ENCODE measurements around the gene SLC25A26. TPM values are rescaled to one million over a fixed set of nuclear protein-coding genes. Genes with fewer than 3 reads are reported as not detected.

Gene SLC25A26
- total and polyA plus RNA-seq, 2 donors (not counting 1 experiment from before 2014, with no cell fraction given): 14.2 to 29.0 TPM

- TF ChIP-seq CTCF (conservative IDR thresholded peaks at IDR 0.05 in 1 of 2, IDR thresholded peaks at IDR 0.05 in 1 of 2; ENCODE audit: low read depth in 1 of 2, low read length in 2 of 2): peak in 1 of 2 donors; percentile 3
- no peak for TF ChIP-seq EZH2 (IDR thresholded peaks at IDR 0.05; ENCODE audit: low read length, missing control alignments)
- DNase-seq (ENCODE audit: low read depth in 2 of 2): peak; percentile 74 to 87
- Histone ChIP-seq H3K4me1 (ENCODE audit: control insufficient read depth, extremely low read depth, insufficient read depth, low read length) (peaks cover 12% of the 10 kb centered on the region), H3K4me2 (ENCODE audit: extremely low read depth, insufficient read depth, low read length) (no peak overlapping the region), H3K9ac (ENCODE audit: insufficient read depth, low read length) (no peak overlapping the region), H3K9me3 (ENCODE audit: control insufficient read depth, insufficient read depth, low read depth, low read length) (no peaks in the 10 kb centered on the region), H3K36me3 (ENCODE audit: control insufficient read depth, insufficient read depth, low read length) (no peaks in the 10 kb centered on the region), H4K20me1 (ENCODE audit: control insufficient read depth, extremely low read depth, insufficient read depth, low read length) (no peaks in the 10 kb centered on the region), H3K79me2 (ENCODE audit: control insufficient read depth, insufficient read depth, low read length) (peaks cover 8% of the 10 kb centered on the region), H3K4me3 (replicated peaks in 1 of 4; ENCODE audit: control extremely low read depth in 1 of 4, insufficient read depth in 1 of 4, low read depth in 3 of 4, low read length in 4 of 4) (no peak overlapping the region), H3K27me3 (ENCODE audit: control insufficient read depth, insufficient read depth, low read length) (no peaks in the 10 kb centered on the region), H2AFZ (ENCODE audit: low read length) (no peak overlapping the region), H3K27ac (ENCODE audit: insufficient read depth, low read length) (peak overlapping the region; percentile 26)
These were observed 203.0 kb downstream of the SLC25A26 start for GRCh38 chr3:66423791-66424190.

- Histone ChIP-seq H3K27ac (ENCODE audit: insufficient read depth, low read length) (peak overlapping the region; percentile 13), H3K36me3 (ENCODE audit: control insufficient read depth, insufficient read depth, low read length) (no peaks in the 10 kb centered on the region), H3K9me3 (ENCODE audit: control insufficient read depth, insufficient read depth, low read depth, low read length) (no peaks in the 10 kb centered on the region), H3K79me2 (ENCODE audit: control insufficient read depth, insufficient read depth, low read length) (peaks cover 8% of the 10 kb centered on the region), H4K20me1 (ENCODE audit: control insufficient read depth, extremely low read depth, insufficient read depth, low read length) (no peaks in the 10 kb centered on the region), H3K4me3 (replicated peaks in 1 of 4; ENCODE audit: control extremely low read depth in 1 of 4, insufficient read depth in 1 of 4, low read depth in 3 of 4, low read length in 4 of 4) (no peak overlapping the region), H3K27me3 (ENCODE audit: control insufficient read depth, insufficient read depth, low read length) (no peaks in the 10 kb centered on the region), H3K4me2 (ENCODE audit: extremely low read depth, insufficient read depth, low read length) (peak overlapping the region; percentile 46), H3K9ac (ENCODE audit: insufficient read depth, low read length) (no peak overlapping the region), H2AFZ (ENCODE audit: low read length) (no peak overlapping the region), H3K4me1 (ENCODE audit: control insufficient read depth, extremely low read depth, insufficient read depth, low read length) (peaks cover 20% of the 10 kb centered on the region)
- TF ChIP-seq EZH2 (IDR thresholded peaks at IDR 0.05; ENCODE audit: low read length, missing control alignments) (no peak), CTCF (conservative IDR thresholded peaks at IDR 0.05 in 1 of 2, IDR thresholded peaks at IDR 0.05 in 1 of 2; ENCODE audit: low read depth in 1 of 2, low read length in 2 of 2) (no peak)
- DNase-seq (ENCODE audit: low read depth in 2 of 2): peak in 1 of 2 donors; percentile 72
These were observed 204.2 kb downstream of the SLC25A26 start for GRCh38 chr3:66425032-66425431.

- TF ChIP-seq CTCF (conservative IDR thresholded peaks at IDR 0.05 in 1 of 2, IDR thresholded peaks at IDR 0.05 in 1 of 2; ENCODE audit: low read depth in 1 of 2, low read length in 2 of 2) (no peak), EZH2 (IDR thresholded peaks at IDR 0.05; ENCODE audit: low read length, missing control alignments) (no peak)
- Histone ChIP-seq H3K4me2 (ENCODE audit: extremely low read depth, insufficient read depth, low read length) (no peak overlapping the region), H4K20me1 (ENCODE audit: control insufficient read depth, extremely low read depth, insufficient read depth, low read length) (no peaks in the 10 kb centered on the region), H3K9me3 (ENCODE audit: control insufficient read depth, insufficient read depth, low read depth, low read length) (no peaks in the 10 kb centered on the region), H3K9ac (ENCODE audit: insufficient read depth, low read length) (no peak overlapping the region), H3K4me3 (replicated peaks in 1 of 4; ENCODE audit: control extremely low read depth in 1 of 4, insufficient read depth in 1 of 4, low read depth in 3 of 4, low read length in 4 of 4) (no peak overlapping the region), H3K4me1 (ENCODE audit: control insufficient read depth, extremely low read depth, insufficient read depth, low read length) (peaks cover 20% of the 10 kb centered on the region), H3K79me2 (ENCODE audit: control insufficient read depth, insufficient read depth, low read length) (peaks cover 10% of the 10 kb centered on the region), H3K27ac (ENCODE audit: insufficient read depth, low read length) (no peak overlapping the region), H3K27me3 (ENCODE audit: control insufficient read depth, insufficient read depth, low read length) (no peaks in the 10 kb centered on the region), H2AFZ (ENCODE audit: low read length) (no peak overlapping the region), H3K36me3 (ENCODE audit: control insufficient read depth, insufficient read depth, low read length) (no peaks in the 10 kb centered on the region)
- no peak for DNase-seq (ENCODE audit: low read depth in 2 of 2)
These were observed 204.8 kb downstream of the SLC25A26 start for GRCh38 chr3:66425576-66426114.
